CD4-positive, alpha-beta T cell treated with Interleukin-6 for 4 hours (primary cell): ENCODE measurements around the gene DMPK.
A peak's percentile ranks its signal among the peaks of the same experiment; 100 is the strongest.

Source experiments
- DNase-seq: peaks from one replicate; pipeline ENCODE4 v3.0.0-alpha.2; 2020; ENCODE audit warnings: mixed read lengths

The DMPK gene

GRCh38 chr19:45782162-45782691 lies at the start of gene DMPK:
Gene DMPK, minus strand, starts transcription at chr19:45782490. Its CDS starts 138 bp downstream, at chr19:45782352.
- DNase-seq: no peak

- DNase-seq: no peak
Measured at GRCh38 chr19:45828945-45829344, 46.7 kb upstream of the DMPK start.

GRCh38 chr19:45828523-45828922 lies 46.2 kb upstream of the DMPK start:
- DNase-seq: no peak

- no peak for DNase-seq
Measured at GRCh38 chr19:45827459-45828093, 45.3 kb upstream of the DMPK start.

GRCh38 chr19:45826934-45827333 lies 44.6 kb upstream of the DMPK start:
- DNase-seq: no peak

GRCh38 chr19:45825917-45826893 lies 43.9 kb upstream of the DMPK start:
- DNase-seq: no peak

GRCh38 chr19:45825263-45825605 lies 42.9 kb upstream of the DMPK start:
- DNase-seq: no peak

- DNase-seq: no peak
Measured at GRCh38 chr19:45824531-45825262, 42.4 kb upstream of the DMPK start.

- no peak for DNase-seq
Measured at GRCh38 chr19:45824041-45824471, 41.8 kb upstream of the DMPK start.

GRCh38 chr19:45823182-45823581 lies 40.9 kb upstream of the DMPK start:
- no peak for DNase-seq

GRCh38 chr19:45822716-45823115 lies 40.4 kb upstream of the DMPK start:
- DNase-seq: no peak

- no peak for DNase-seq
Measured at GRCh38 chr19:45821570-45821969, 39.3 kb upstream of the DMPK start.

- no peak for DNase-seq
Measured at GRCh38 chr19:45821103-45821521, 38.8 kb upstream of the DMPK start.

- no peak for DNase-seq
Measured at GRCh38 chr19:45820413-45821102, 38.3 kb upstream of the DMPK start.

- DNase-seq: no peak
Measured at GRCh38 chr19:45819769-45820168, 37.5 kb upstream of the DMPK start.

GRCh38 chr19:45817725-45818301 lies 35.5 kb upstream of the DMPK start:
- DNase-seq: no peak

- DNase-seq: peak; percentile 97
Measured at GRCh38 chr19:45817010-45817724, 34.9 kb upstream of the DMPK start.

- DNase-seq: no peak
Measured at GRCh38 chr19:45816236-45817009, 34.1 kb upstream of the DMPK start.

- DNase-seq: peak; percentile 15
Measured at GRCh38 chr19:45815481-45816216, 33.4 kb upstream of the DMPK start.
